Urothelium cell line (cell line): ENCODE measurements around the gene GALNT11.

ENCODE experiments used
- DNase-seq: peaks from one replicate; pipeline ENCODE4 v3.0.0; 2011; ENCODE audit warnings: low spot score, mixed read lengths
- FAIRE-seq: peaks from 2 replicates; lab custom pipeline; 2011; peaks lifted over from hg19 to GRCh38; lab: Jason Lieb, UNC

Gene GALNT11

DNA sequence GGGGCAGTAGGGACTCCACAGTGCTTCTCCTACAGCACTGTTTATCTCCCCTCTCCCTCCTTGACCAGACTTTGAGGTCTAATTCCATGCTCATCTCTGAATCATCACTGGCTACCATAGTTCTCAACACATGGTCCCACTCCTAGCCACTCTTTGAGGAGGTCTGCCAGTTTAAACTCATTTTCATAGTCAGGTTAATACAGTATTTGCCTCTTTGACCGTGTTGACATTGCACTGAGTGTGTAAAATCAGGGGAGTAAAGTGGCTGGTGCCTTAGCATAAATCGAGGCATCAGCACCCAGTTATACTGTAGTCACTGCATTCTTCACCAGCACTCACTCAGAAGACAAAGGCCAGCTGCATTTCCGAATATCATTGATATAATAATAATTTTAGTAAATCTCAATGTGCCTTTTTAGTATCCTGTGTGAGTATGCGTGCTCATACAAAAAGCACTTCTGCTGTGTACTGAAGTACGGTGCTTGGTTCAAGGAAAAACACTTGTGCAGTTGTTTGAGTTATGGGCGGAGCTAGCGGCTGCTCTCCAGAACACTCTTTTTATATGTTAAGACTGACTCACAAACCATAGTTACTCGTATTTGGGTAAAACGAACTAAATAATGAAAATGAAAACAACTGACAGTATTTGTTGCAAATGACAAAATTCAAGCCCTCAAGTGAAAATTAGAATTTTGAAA, 89.7 kb downstream of the GALNT11 start:
- FAIRE-seq (no peak), DNase-seq (no peak)

DNA sequence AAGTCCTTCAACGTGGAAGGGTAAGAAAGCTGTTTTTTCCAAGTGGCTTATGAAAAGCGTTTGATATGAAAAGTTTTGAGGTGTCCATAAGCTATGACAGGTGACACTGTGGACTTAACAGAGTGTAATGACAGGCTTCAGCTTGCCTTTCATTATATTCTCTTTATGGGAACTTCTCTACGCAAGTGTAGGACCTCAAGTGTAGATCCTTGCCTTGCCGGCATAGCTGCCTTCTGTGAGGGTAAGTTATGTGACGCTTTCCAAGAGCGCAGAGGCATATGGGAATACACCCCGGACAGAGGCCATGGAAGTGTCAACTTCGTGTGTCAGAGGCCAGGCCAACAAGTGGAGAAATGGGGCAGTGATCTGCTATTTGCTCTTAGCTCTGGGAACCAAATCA, 91.9 kb downstream of the GALNT11 start:
- DNase-seq (no peak), FAIRE-seq (no peak)

DNA sequence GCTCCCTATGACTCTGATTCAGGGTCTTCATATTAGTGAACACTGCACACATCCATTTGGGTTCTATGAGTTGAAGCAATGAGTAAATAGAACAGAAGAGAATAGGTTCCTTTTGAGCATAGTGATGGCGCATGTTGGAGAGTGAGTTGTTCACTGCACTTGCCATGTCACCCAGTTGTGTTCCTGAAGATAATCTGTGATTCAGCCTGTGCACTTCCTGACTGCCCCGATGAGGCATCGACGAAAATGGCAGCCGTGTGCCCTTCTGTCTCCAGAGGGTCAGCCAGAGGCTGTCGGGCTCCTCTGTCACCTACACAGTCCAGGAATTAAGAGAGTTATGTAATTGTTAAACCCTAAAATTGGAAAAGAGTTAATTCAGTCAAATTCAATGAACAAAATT, 94.7 kb downstream of the GALNT11 start:
- FAIRE-seq: no peak

DNA sequence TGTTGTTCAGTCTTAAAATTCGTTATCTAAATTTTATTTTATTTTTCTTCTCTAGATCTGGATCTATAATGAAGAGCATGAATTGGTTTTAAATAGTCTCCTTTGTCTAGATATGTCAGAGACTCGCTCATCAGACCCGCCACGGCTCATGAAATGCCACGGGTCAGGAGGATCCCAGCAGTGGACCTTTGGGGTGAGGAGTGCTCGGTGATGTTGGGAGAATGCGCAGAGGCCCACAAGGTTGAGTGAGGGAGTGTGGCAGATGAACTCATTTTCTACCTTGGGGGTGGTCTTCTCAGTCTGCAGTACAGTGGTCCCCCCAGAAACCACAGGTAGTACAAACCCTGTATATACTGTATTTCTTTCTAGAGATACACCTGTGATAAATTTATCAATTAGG, 95.3 kb downstream of the GALNT11 start:
- no peak for DNase-seq
- FAIRE-seq: no peak

More for the DNA sequence above, 94.7 kb downstream of the GALNT11 start:
- DNase-seq: no peak

DNA sequence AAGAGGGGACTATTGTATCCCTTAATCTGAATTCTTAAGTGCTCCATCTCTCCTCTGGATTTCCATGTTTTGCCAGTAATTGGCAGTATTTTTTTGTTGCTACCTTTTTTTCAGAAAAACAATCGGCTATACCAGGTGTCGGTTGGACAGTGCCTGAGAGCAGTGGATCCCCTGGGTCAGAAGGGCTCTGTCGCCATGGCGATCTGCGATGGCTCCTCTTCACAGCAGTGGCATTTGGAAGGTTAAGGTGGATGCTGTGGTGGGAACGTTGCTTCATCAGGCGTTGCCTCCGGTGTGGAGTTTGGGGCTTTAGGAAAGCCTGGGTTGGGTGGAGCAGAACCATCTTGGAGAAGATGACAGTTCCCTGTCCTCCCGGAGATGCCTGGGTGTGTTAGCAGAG, 96.0 kb downstream of the GALNT11 start:
- FAIRE-seq (no peak), DNase-seq (no peak)

DNA sequence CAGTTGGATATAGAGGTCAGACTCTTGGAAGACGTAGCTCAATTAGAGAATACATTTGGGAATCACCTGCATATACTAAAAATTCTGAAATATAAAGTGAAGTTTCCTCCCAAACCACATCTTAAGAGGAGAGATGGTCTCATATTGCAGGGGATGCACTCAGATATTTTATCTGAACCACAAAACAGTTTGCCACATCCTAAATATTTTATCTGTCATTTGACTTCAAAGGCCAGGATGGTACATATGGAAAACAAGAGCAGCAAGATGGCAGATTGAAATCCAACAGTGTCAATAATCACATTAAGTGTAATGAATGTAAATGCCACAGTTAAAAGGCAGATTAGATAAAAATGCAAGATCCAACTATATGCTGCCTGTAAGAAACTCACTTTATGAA, 97.1 kb downstream of the GALNT11 start:
- no peak for FAIRE-seq
- DNase-seq: no peak

DNA sequence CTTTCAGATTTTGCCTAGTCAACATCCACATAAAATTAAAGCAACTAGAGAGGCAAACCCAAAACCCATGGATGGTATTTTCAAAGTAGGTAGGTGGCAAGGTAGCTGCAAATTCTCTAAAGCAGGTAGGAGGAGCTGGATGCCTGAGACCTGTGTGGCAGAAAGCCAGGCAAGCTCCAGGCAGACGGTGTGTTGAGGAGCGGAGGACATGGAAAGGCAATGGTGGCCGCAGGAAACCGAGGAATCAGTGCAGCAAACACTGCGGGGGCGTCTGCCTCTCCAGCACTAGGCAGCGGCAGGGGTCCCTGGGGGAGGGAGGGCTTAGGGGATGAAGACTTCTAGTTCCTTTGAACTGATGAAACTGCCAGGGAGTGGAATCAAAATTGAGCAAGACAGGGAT, 101.3 kb downstream of the GALNT11 start:
- DNase-seq (no peak), FAIRE-seq (no peak)

DNA sequence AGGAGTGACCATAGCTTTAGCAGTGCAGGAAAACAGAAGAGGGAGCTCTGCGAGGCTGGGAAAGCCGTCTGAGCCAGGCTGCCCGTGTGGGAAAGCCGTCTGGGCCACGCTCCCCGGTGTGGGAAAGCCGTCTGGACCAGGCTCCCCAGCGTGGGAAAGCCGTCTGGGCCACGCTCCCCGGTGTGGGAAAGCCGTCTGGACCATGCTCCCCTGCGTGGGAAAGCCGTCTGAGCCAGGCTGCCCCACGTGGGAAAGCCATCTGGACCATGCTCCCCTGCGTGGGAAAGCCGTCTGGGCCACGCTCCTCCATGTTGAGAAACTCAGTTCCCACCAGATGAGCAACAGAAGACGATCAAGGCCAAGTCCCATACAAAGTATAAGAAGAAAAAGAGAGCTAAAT, 101.8 kb downstream of the GALNT11 start:
- DNase-seq (no peak), FAIRE-seq (no peak)

DNA sequence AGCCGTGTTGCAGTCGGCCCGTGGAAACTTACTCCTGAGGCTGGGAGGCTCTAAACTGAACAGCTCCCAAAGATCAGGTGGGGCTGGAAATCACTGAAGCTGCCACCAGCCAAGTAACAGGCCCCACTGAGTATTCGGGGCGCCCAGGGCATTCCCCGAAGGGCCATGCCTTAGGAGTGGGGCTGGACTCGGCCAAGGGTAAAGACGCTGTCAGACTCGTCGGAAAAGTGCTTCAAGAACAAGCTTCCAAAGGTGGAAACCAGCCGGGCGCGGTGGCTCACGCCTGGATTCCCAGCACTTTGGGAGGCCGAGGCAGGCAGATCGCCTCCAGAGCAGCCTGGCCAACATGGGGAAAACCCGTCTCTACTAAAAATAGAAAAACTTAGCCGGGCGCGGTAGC, 102.8 kb downstream of the GALNT11 start:
- FAIRE-seq (no peak), DNase-seq (no peak)

DNA sequence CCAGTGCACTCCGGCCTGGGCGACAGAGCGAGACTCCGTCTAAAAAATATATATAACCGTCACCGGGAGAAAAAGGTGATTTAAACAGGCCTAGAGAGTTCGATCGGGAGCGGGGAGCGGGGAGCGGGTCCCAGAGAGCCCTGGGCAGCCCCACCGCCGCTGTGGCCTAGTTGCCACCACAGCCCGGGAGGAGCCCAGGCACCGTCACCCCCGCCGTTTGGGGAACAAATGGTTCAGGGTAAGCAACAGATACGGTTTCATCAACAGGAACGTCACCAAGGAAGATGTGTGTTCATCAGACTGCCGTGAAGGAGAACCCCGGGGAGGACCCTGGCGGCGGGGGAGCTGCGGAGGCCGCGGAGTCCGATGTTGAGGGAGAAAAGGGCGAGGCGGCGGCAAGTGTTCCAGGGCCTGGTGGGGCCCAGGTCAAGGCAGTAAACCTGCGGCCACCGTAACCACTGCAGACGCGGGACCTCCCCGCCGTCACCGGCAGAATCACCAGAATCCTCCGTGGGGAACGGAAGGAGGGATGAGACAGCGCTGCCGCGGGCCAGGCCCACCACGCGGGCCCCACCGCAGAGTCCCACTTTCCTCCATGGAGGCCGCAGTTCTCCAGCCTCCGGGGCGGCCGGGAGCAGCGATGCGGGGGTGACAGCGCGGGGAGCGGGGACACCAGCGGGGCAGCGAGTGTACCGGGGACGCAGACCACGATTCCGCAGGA, 103.4 kb downstream of the GALNT11 start:
- no peak for DNase-seq
- FAIRE-seq: no peak

DNA sequence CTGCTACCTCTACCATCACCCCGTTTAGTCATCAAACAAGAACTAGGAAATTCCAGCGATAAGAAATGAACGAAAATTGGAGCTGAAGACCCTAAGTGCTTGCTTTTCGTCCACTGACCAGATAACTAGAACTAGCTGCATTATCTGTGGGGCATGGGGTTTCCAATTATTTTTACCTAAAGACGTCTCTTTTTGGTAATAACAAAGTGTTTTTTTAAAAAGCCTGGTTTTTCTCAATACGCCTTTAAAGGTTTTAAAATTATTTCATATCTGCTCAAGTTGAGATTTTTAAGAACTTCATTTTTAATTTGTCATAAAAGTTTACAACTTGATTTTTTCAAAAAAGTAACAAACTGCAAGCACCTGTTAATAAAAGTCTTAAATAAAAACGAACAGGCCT, 104.2 kb downstream of the GALNT11 start:
- FAIRE-seq (no peak), DNase-seq (no peak)

DNA sequence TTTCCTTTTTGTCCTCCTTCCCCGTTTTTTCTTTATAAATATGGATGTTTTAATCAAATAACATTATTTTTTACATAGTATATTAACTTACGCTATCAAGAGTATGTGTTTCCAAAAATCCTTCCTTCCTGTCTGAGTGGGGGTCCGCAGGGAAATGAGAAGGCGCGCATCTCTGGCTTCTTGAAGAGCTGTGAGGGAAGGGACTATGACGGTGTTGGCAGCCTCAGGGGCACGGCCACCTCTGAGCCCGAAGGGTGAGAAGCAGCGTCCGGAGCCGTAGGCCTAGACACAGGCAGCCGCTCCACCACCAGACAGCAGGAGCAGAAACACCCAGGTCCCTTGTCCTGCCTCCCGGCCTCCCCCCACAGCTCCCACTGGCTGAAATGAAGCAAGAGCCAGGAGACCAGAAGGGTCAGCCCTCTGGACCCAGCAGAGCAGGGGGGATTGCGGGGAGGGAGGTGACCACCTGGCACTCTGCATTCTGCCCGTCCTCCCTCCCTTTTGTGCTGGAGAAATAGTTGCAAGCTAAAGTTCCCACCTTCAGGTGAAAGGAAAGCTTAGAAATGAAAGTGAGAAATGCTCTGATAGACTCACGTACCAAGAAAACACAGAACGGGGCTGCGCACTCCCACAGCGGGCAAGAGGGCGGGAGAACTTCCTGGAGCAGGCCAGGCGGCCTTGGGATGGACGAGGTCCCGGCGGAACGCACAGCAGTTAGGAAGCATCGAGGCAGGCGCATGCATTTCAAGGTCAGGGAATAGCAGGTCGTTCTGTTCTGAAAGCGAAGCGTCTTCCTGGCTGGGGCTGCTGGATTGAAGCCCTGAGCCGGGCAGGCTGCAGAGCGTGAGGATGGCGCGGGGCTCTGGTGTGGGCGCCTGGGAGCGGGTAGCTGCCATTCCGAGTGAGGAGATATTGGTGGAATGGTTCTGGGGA, 105.5 kb downstream of the GALNT11 start:
- DNase-seq (no peak), FAIRE-seq (no peak)

DNA sequence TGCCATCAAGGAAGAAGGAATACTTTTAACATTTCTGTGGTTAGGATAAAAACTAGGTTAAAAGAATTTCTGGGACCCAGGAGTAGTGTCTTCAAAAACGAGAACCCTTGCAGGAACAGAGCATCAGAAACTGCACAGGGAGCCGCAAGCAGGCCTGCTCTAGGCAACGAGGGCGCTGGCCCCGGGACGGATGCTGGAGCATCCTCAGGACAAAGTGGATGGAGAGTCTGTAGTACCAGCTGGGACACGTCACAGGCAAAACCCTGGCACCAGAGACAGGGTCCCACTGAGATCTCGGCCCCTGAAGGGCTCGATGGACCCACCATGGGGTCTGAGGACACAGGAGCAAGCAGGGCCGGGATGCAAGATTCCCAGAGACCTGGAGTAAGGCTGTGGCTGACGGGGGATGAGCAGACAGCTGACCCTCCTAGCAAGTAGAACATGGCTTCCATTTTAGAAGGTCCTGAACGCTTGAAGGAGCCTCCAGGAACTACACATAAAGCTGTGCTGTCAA, 106.6 kb downstream of the GALNT11 start:
- FAIRE-seq (no peak), DNase-seq (no peak)

DNA sequence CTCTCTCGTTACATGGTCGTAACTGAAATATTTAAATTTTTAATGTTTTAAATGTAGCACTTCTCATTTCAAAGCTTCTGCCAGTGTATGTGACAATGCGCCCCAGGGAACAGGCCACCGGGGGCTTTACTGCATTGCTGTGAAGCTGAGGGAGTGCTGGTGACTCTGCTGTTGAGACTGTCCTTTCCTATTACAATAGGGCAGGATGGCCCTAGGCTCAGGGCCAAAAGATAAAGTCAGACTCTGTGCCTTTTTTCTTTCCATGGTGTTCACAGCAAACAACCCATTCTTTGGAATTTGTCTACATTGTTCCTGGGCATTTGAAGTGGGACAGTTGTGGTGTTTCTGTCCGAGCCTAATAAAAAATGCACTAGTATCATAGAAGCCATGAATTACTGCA, 107.3 kb downstream of the GALNT11 start:
- no peak for DNase-seq
- FAIRE-seq: no peak

DNA sequence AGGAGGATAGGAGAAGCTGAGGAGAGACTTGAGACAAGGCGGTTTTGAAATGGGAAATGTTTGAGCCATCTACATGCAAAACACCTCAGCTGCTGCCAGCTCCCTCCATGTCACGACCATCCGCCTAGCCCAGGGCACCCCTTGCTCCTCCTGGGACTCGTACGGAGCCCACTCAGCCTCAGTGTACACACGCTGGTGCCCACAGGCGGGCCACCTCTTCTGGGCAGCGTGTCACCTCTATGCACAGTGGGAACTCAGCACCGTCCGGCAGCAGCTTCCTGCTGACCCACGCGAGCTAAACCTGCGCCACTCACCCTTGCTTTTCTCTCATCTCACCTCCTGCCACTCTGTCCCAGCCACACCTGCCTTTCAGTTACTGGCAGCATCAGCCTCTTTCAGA, 108.3 kb downstream of the GALNT11 start:
- FAIRE-seq (no peak), DNase-seq (no peak)

DNA sequence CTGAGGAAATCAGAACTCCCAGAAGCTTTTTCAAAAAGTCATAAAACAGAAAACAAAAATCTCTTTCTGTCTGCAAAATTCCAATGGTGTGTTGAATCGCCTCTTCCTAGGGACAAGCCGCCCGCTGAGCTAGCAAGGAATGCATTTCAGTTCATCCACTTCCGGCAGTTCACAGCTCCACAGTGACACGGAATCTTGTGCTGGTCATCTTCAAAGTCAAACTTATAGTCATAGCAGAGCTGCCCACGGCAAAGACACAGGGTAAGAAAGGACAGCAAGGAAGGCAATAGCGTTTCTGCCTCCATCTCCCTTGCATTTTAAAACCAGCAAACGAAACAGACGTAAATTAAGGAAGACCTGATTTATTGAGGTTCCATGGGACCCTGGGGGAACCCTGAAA, 111.2 kb downstream of the GALNT11 start:
- no peak for FAIRE-seq
- DNase-seq: no peak

DNA sequence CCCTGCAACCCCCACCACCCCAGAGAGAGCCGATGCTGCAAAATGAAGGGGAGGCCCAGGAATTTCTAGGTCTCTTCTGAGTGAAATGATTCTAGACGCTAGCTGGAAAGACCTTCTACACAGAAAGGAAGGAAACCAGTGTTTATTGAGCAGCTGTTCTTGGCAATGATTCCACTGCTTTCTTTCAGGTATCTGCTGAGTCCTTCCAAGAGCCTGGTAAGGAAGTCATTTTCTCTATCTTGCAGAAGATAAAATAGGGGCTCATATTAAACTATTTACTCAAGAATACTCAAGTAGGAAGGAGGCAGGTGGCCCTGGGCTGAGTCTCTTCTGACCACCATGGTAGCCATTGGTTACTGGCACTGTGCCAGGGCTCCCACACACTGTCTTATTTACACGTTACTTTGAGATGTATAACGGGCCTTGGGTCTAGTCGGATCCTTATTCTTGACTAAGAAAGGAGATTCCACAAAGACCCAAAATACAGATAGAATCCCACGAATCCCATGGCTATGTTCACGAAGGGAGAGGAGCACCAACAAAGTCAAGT, 112.1 kb downstream of the GALNT11 start:
- FAIRE-seq (no peak), DNase-seq (no peak)

DNA sequence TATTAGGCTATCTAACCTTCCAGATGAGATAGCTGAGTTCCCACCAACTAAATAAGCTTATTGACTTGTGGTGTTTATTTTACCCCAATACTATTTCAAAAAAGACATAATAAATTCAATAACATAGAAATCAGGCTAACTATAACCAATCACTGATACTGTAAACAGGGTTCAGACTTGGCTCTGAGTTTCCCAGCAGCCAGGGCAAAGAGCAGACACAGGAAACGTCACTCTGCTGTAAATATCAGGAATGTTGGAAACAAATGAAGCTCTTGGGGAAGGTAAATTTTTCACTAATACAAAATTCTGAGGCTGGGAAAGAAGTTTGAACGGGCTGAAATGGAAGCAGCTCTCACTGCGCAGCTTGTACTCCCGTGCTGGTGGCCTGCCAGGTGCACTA, 114.6 kb downstream of the GALNT11 start:
- FAIRE-seq (no peak), DNase-seq (no peak)

DNA sequence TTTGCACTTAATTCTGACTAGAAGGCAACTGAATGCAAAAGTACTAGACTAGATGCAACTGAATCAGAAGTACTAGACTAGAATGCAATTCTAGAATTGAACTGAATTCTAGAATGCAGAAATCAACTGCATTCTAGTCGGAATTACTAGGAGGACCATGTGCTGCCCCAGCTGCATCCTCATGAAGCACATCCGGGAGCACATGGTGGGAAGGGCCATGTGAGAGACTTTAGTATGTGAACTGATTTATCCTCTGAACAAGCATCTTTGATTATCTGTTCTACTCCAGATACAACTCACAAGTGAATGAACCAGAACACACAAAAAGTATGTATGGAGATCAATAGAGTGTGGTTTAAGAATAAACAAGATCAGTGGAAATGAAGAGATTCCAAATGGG, 115.1 kb downstream of the GALNT11 start:
- FAIRE-seq: no peak
- DNase-seq: no peak

DNA sequence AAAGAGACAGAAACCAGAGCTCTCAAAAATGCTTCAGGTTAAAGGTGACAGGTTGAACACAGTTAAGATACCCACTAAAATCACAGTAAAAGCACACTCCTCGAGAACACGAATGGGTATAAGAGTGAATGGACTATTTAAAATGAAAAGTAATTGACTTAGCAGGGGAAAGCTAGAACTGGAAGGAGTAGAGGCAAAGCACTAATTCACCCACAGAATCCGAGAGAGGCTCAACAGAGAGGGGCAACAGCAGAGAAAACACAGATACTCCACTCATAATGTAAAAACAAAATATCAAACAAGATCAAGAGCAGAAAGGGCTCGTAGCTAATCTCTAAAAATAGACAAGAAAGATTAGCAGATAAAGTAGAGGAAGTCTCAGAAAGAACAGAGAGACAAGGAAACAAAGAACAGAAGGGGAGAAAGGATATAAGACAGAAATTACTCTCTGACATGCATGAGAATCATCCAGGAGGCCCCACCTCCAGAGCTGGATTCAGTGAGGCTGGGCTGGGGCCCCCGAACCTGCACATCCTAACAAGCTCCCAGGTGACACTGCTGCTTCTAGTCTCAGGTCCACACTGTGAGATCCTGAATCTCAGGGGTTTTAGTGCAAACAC, 117.6 kb downstream of the GALNT11 start:
- DNase-seq: no peak
- no peak for FAIRE-seq
